Caco-2 (cell line): ENCODE results near the gene KIAA0825. TPM values are rescaled to one million over a fixed set of nuclear protein-coding genes. Genes with fewer than 3 reads are reported as not detected.
A peak's percentile ranks its signal among the peaks of the same experiment; 100 is the strongest.

Experiments used
- BruUV-seq: library from RNA; stranded (reverse); fragments of 400-500 nt; replicated peaks from 2 replicates; lab custom pipeline; 2021; lab: Mats Ljungman, UMichigan
- CTCF ChIA-PET: fragments of 300-600 bp; sonication (Branson Sonifier 250); formaldehyde crosslinking; loops from one replicate; lab custom pipeline; 2022; ENCODE audit warnings: antibody characterized with exemption; lab: Charles Lee
- POLR2A ChIA-PET: fragments of 300-600 bp; sonication (Branson Sonifier 250); formaldehyde crosslinking; loops from one replicate; lab custom pipeline; 2022; ENCODE audit warnings: antibody characterized with exemption; lab: Charles Lee
- DNase-seq, 2 experiments: peaks; one replicate each; pipeline versions ENCODE4 v3.0.0 to v3.0.0-alpha.2; 2020 to 2022
- H3K27me3 ChIP-seq: replicated peaks from 2 replicates; pipeline ENCODE4 v1.6.0; 2011; ENCODE audit warnings: low read length; ENCODE audit not compliant: control insufficient read depth, insufficient read depth
- H3K36me3 ChIP-seq: 2 replicates; pipeline ENCODE4 v1.5.1; 2011; ENCODE audit warnings: low read length; ENCODE audit not compliant: control insufficient read depth, insufficient read depth
- H3K4me1 ChIP-seq: fragments of 250-450 bp; sonication (Bioruptor Pico); 2 replicates; pipeline ENCODE4 v1.5.1; 2020; ENCODE audit warnings: mild to moderate bottlenecking
- H3K4me3 ChIP-seq: 2 replicates; pipeline ENCODE4 v1.5.1; 2011; ENCODE audit warnings: low read depth, mild to moderate bottlenecking, control low read depth, low read length
- H3K9me3 ChIP-seq: fragments of 250-450 bp; sonication (Bioruptor Pico); 2 replicates; pipeline ENCODE4 v1.5.1; 2020; ENCODE audit warnings: mild to moderate bottlenecking, moderate library complexity
- H3K27ac Mint-ChIP-seq: one replicate; pipeline ENCODE4 v1.8.0; 2022; ENCODE audit warnings: mixed read lengths; ENCODE audit not compliant: unreplicated experiment
- H3K27me3 Mint-ChIP-seq: one replicate; pipeline ENCODE4 v1.8.0; 2022; ENCODE audit warnings: mixed read lengths; ENCODE audit not compliant: insufficient read depth, unreplicated experiment
- H3K36me3 Mint-ChIP-seq: one replicate; pipeline ENCODE4 v1.8.0; 2022; ENCODE audit warnings: mild to moderate bottlenecking, mixed read lengths; ENCODE audit not compliant: insufficient read depth, unreplicated experiment
- H3K4me1 Mint-ChIP-seq: one replicate; pipeline ENCODE4 v1.8.0; 2022; ENCODE audit warnings: low read depth, mixed read lengths; ENCODE audit not compliant: unreplicated experiment
- H3K4me3 Mint-ChIP-seq: one replicate; pipeline ENCODE4 v1.8.0; 2022; ENCODE audit warnings: mild to moderate bottlenecking, moderate library complexity, mixed read lengths; ENCODE audit not compliant: unreplicated experiment
- H3K9me3 Mint-ChIP-seq: one replicate; pipeline ENCODE4 v1.8.0; 2022; ENCODE audit warnings: mixed read lengths; ENCODE audit not compliant: unreplicated experiment
- CTCF ChIP-seq, 2 experiments: fragments of 200-600 bp in 1 of 2; IDR thresholded peaks; 1 replicate in 1 of 2; 2 replicates in 1 of 2; pipeline versions ENCODE4 v1.5.1 to v1.8.0; 2011 to 2022; ENCODE audit warnings: antibody characterized with exemption in 1 of 2, control low read depth in 1 of 2, inconsistent platforms in 1 of 2, low read depth in 1 of 2, low read length in 1 of 2, mild to moderate bottlenecking in 1 of 2, moderate library complexity in 1 of 2; ENCODE audit not compliant: insufficient read depth in 1 of 2, severe bottlenecking in 1 of 2, unreplicated experiment in 1 of 2
- intact Hi-C: fragments of 100-400 bp; cut with micrococcal nuclease; formaldehyde crosslinking; loops from one replicate; pipeline ENCODE4 v1.10.0; 2022; ENCODE audit not compliant: unreplicated experiment
- total RNA-seq: library from RNA; stranded (reverse); gene quantifications from 2 replicates; pipeline ENCODE4 v1.2.3, GENCODE V29; 2022

The KIAA0825 gene
- total RNA-seq, 1 experiment from 2014 or later = 0.50 TPM

GRCh38 chr5:94361832-94362796 is 256.3 kb downstream of the KIAA0825 start:
- Mint-ChIP-seq H3K9me3 (peaks cover 27% of the 10 kb centered on the region), H3K4me3 (no peak overlapping the region), H3K27me3 (no peaks in the 10 kb centered on the region), H3K4me1 (peaks cover 14% of the 10 kb centered on the region), H3K27ac (no peak overlapping the region), H3K36me3 (no peaks in the 10 kb centered on the region)
- intact Hi-C loops = loop anchor here (2.0 to 5.0 kb wide), 3 partner anchors 19 to 145 kb away; no protein-coding TSS in a partner anchor
- CTCF ChIA-PET = interaction anchor here (0.7 to 1.2 kb wide), 2 partner anchors 14 to 376 kb away, joined by 3 read pairs; no protein-coding TSS in a partner anchor
- Histone ChIP-seq H3K4me3 (no peak overlapping the region), H3K36me3 (no peaks in the 10 kb centered on the region), H3K9me3 (no peaks in the 10 kb centered on the region; the same call in 1 of the 2 replicates), H3K27me3 (no peaks in the 10 kb centered on the region), H3K4me1 (peaks cover 18% of the 10 kb centered on the region; the same call in 1 of the 2 replicates)
- no TSS peak for BruUV-seq
- no peak for TF ChIP-seq CTCF (IDR thresholded peaks at IDR 0.05; ENCODE audit: insufficient read depth in 1 of 2, low read depth in 1 of 2, low read length in 1 of 2, severe bottlenecking in 1 of 2, unreplicated experiment in 1 of 2)
- peak; percentile 43 to 54 for DNase-seq
- POLR2A ChIA-PET = no interaction called here

- intact Hi-C loops = loop anchor here (5.0 kb wide), 1 partner anchor 144 kb away; no protein-coding TSS in a partner anchor
- peaks cover 8% of the 10 kb centered on the region for H3K4me1 Mint-ChIP-seq
- POLR2A ChIA-PET = no interaction called here
Observed at GRCh38 chr5:94361161-94361560, 257.2 kb downstream of the KIAA0825 start.

More at GRCh38 chr5:94361161-94361560, 257.2 kb downstream of the KIAA0825 start:
- H3K4me3 Mint-ChIP-seq = no peak overlapping the region
- no peaks in the 10 kb centered on the region; the same call in 1 of the 2 replicates for H3K9me3 ChIP-seq
- no peak overlapping the region for H3K27ac Mint-ChIP-seq
- no TSS peak for BruUV-seq
- no peaks in the 10 kb centered on the region for H3K27me3 ChIP-seq
- no peak overlapping the region for H3K4me3 ChIP-seq
- peaks cover 18% of the 10 kb centered on the region; the same call in 1 of the 2 replicates for H3K4me1 ChIP-seq
- no peak for DNase-seq
- H3K27me3 Mint-ChIP-seq = no peaks in the 10 kb centered on the region
- H3K36me3 Mint-ChIP-seq = no peaks in the 10 kb centered on the region
- H3K9me3 Mint-ChIP-seq = peaks cover 17% of the 10 kb centered on the region
- CTCF ChIA-PET = no interaction called here
- no peaks in the 10 kb centered on the region for H3K36me3 ChIP-seq
- no peak for TF ChIP-seq CTCF (IDR thresholded peaks at IDR 0.05; ENCODE audit: insufficient read depth in 1 of 2, low read depth in 1 of 2, low read length in 1 of 2, severe bottlenecking in 1 of 2, unreplicated experiment in 1 of 2)
